Sciatic nerve (tissue), 2 donors: ENCODE measurements around the gene MCC. TPM values are rescaled to one million over a fixed set of nuclear protein-coding genes. Genes with fewer than 3 reads are reported as not detected.

ENCODE experiments used
- ATAC-seq: fragments of 200-7000 bp; cut with Tn5 transposase; one replicate; pipeline ENCODE4 v1.9.1; 2020; ENCODE audit warnings: mild to moderate bottlenecking, moderate library complexity
- DNase-seq: peaks from one replicate; pipeline ENCODE4 v3.0.0-alpha.2; 2020; ENCODE audit warnings: low spot score
- intact Hi-C: fragments of 100-400 bp; cut with DNase I; formaldehyde crosslinking; loops from one replicate; pipeline ENCODE4 v1.14.2; 2022
- total RNA-seq: library from RNA; stranded (reverse); fragmentation: NEBNext Ultra II Directional; extraction: Animal tissue kit (Norgen Biotek cat#: 25700); gene quantifications from one replicate; pipeline ENCODE4 v1.2.1, GENCODE V29; 2021
- donor health status: DM: no; HTN: no; CAD: no.
- donor health status: DM: no; HTN: no; CAD: no.

The MCC gene
- total RNA-seq, 1 donor from 2014 or later = 41.9 TPM

- DNase-seq (peak; percentile 73), ATAC-seq (peak; percentile 13)
- intact Hi-C loops = no loop called here
These were observed 109.2 kb downstream of the MCC start for GRCh38 chr5:113378959-113379541.

GRCh38 chr5:113378514-113378913 is 109.7 kb downstream of the MCC start:
- ATAC-seq (no peak), DNase-seq (no peak)
- intact Hi-C loops = no loop called here

- ATAC-seq = no peak
- intact Hi-C loops = no loop called here
- no peak for DNase-seq
These were observed 110.2 kb downstream of the MCC start for GRCh38 chr5:113378081-113378480.

GRCh38 chr5:113376640-113377039 is 111.6 kb downstream of the MCC start:
- DNase-seq (no peak), ATAC-seq (no peak)
- intact Hi-C loops = no loop called here

GRCh38 chr5:113375480-113376060 is 112.7 kb downstream of the MCC start:
- peak; percentile 95 for ATAC-seq
- intact Hi-C loops = no loop called here
- peak; percentile 62 for DNase-seq

- DNase-seq (no peak), ATAC-seq (no peak)
- intact Hi-C loops = no loop called here
These were observed 114.8 kb downstream of the MCC start for GRCh38 chr5:113373426-113373825.

- ATAC-seq (peak; percentile 41), DNase-seq (no peak)
These were observed 116.5 kb downstream of the MCC start for GRCh38 chr5:113371721-113372196.

GRCh38 chr5:113367586-113367985 is 120.7 kb downstream of the MCC start:
- ATAC-seq = no peak
- intact Hi-C loops = no loop called here
- no peak for DNase-seq

More at GRCh38 chr5:113371721-113372196, 116.5 kb downstream of the MCC start:
- intact Hi-C loops = no loop called here

GRCh38 chr5:113364466-113364865 is 123.8 kb downstream of the MCC start:
- DNase-seq = no peak
- intact Hi-C loops = no loop called here
- no peak for ATAC-seq

- DNase-seq (no peak), ATAC-seq (no peak)
- intact Hi-C loops = no loop called here
These were observed 126.6 kb downstream of the MCC start for GRCh38 chr5:113361701-113362100.

GRCh38 chr5:113359419-113359818 is 128.8 kb downstream of the MCC start:
- DNase-seq (no peak), ATAC-seq (no peak)
- intact Hi-C loops = no loop called here

GRCh38 chr5:113358696-113359095 is 129.6 kb downstream of the MCC start:
- intact Hi-C loops = no loop called here

GRCh38 chr5:113357696-113358476 is 130.4 kb downstream of the MCC start:
- intact Hi-C loops = no loop called here
- DNase-seq (no peak), ATAC-seq (peak; percentile 46)

More at GRCh38 chr5:113358696-113359095, 129.6 kb downstream of the MCC start:
- DNase-seq = no peak
- ATAC-seq = no peak

- no peak for DNase-seq
- intact Hi-C loops = no loop called here
- no peak for ATAC-seq
These were observed 131.8 kb downstream of the MCC start for GRCh38 chr5:113356487-113356886.

- intact Hi-C loops = no loop called here
- no peak for DNase-seq
- no peak for ATAC-seq
These were observed 134.2 kb downstream of the MCC start for GRCh38 chr5:113354055-113354454.

GRCh38 chr5:113347572-113347971 is 140.7 kb downstream of the MCC start:
- intact Hi-C loops = no loop called here
- DNase-seq = no peak
- ATAC-seq = no peak

- ATAC-seq (peak; percentile 51), DNase-seq (no peak)
- intact Hi-C loops = no loop called here
These were observed 143.0 kb downstream of the MCC start for GRCh38 chr5:113344973-113345940.

- intact Hi-C loops = no loop called here
- no peak for DNase-seq
- no peak for ATAC-seq
These were observed 144.9 kb downstream of the MCC start for GRCh38 chr5:113343343-113343742.

- intact Hi-C loops = no loop called here
- peak; percentile 40 for ATAC-seq
- DNase-seq = no peak
These were observed 147.7 kb downstream of the MCC start for GRCh38 chr5:113340537-113340936.
